HG02870 (cell line): ENCODE results near the gene BPIFB2.
"Not testable (repeated sequence)": the region's sequence is repeated elsewhere in the genome, so short reads cannot be mapped to it uniquely, and the experiment has no call there.

Experiments
- ATAC-seq: cut with Tn5 transposase; IDR thresholded peaks from one replicate; pipeline ENCODE4 v1.9.1; 2021; ENCODE audit warnings: mild to moderate bottlenecking, moderate library complexity; ENCODE audit not compliant: unreplicated experiment

BPIFB2 gene

GRCh38 chr20:33007376-33008335 is at the start of gene BPIFB2:
BPIFB2 (plus strand) TSS chr20:33007704; CDS start chr20:33008575, 871 bp downstream.
- ATAC-seq = no peak

- no peak for ATAC-seq
These were observed 48.9 kb upstream of the BPIFB2 start for GRCh38 chr20:32958574-32958973.

GRCh38 chr20:32959351-32960221 is 47.9 kb upstream of the BPIFB2 start:
- ATAC-seq = no peak

GRCh38 chr20:32960222-32960518 is 47.3 kb upstream of the BPIFB2 start:
- ATAC-seq = no peak

GRCh38 chr20:32960849-32961731 is 46.4 kb upstream of the BPIFB2 start:
- no peak for ATAC-seq

GRCh38 chr20:32962053-32962452 is 45.5 kb upstream of the BPIFB2 start:
- ATAC-seq = no peak

- ATAC-seq = not testable (repeated sequence)
These were observed 44.9 kb upstream of the BPIFB2 start for GRCh38 chr20:32962646-32963045.

GRCh38 chr20:32963176-32963575 is 44.3 kb upstream of the BPIFB2 start:
- ATAC-seq = no peak

- no peak for ATAC-seq
These were observed 42.9 kb upstream of the BPIFB2 start for GRCh38 chr20:32964575-32964974.

- ATAC-seq = no peak
These were observed 42.4 kb upstream of the BPIFB2 start for GRCh38 chr20:32965115-32965514.

GRCh38 chr20:32965581-32966373 is 41.7 kb upstream of the BPIFB2 start:
- no peak for ATAC-seq

GRCh38 chr20:32966382-32966781 is 41.1 kb upstream of the BPIFB2 start:
- ATAC-seq = no peak

- no peak for ATAC-seq
These were observed 40.4 kb upstream of the BPIFB2 start for GRCh38 chr20:32966881-32967781.

GRCh38 chr20:32967961-32968457 is 39.5 kb upstream of the BPIFB2 start:
- no peak for ATAC-seq

GRCh38 chr20:32968478-32969241 is 38.8 kb upstream of the BPIFB2 start:
- ATAC-seq = no peak

GRCh38 chr20:32969356-32970114 is 38.0 kb upstream of the BPIFB2 start:
- ATAC-seq = no peak
